Thyroid gland (tissue), 4 donors: ENCODE results near the gene CFAP20DC. TPM values are rescaled to one million over a fixed set of nuclear protein-coding genes. Genes with fewer than 3 reads are reported as not detected.
"Not testable (repeated sequence)": the region's sequence is repeated elsewhere in the genome, so short reads cannot be mapped to it uniquely, and the experiment has no call there.

Source experiments
- DNase-seq, 2 donors: peaks; one replicate each; pipeline ENCODE4 v3.0.0-alpha.2; 2019
- H3K27ac ChIP-seq, 3 donors: fragments of 200-600 bp; sonication (generic); 1 replicate in 2 of 3; 2 replicates in 1 of 3; pipeline ENCODE4 v1.5.1; 2016 to 2019; ENCODE audit warnings: mild to moderate bottlenecking in 1 of 3, moderate library complexity in 1 of 3
- H3K27me3 ChIP-seq: fragments of 200-600 bp; sonication (generic); one replicate; pipeline ENCODE4 v1.5.1; 2019
- H3K36me3 ChIP-seq, 2 donors: fragments of 200-600 bp; sonication (generic); one replicate each; pipeline ENCODE4 v1.5.1; 2016 to 2019
- H3K4me1 ChIP-seq, 2 donors: fragments of 200-600 bp; sonication (generic); one replicate each; pipeline ENCODE4 v1.5.1; 2017 to 2019
- H3K4me3 ChIP-seq, 3 donors: fragments of 200-600 bp; sonication (generic); replicated peaks in 1 of 3; 1 replicate in 2 of 3; 2 replicates in 1 of 3; pipeline ENCODE4 v1.5.1; 2016; ENCODE audit warnings: mild to moderate bottlenecking in 1 of 3
- H3K9me3 ChIP-seq: fragments of 200-600 bp; sonication (generic); one replicate; pipeline ENCODE4 v1.5.1; 2017
- CTCF ChIP-seq, 6 experiments: fragments of 200-600 bp in 3 of 6; fragments of 450-650 bp in 3 of 6; sonication (generic) in 3 of 6; IDR thresholded peaks; one replicate each; pipeline ENCODE4 v1.5.1; 2016 to 2019; ENCODE audit warnings: antibody characterized with exemption in 6 of 6, mild to moderate bottlenecking in 2 of 6, inconsistent platforms in 1 of 6, moderate library complexity in 1 of 6
- POLR2A ChIP-seq, 2 donors: fragments of 450-650 bp; IDR thresholded peaks; one replicate each; pipeline ENCODE4 v1.6.1; 2017; ENCODE audit warnings: antibody characterized with exemption in 2 of 2, mild to moderate bottlenecking in 2 of 2, moderate library complexity in 1 of 2
- WGBS, 2 donors: methylation state at CpG; one replicate each; pipeline ENCODE4 v1.1.5; 2017; 5-methylcytosine and 5-hydroxymethylcytosine counted together
- intact Hi-C: fragments of 100-400 bp; cut with DNase I; formaldehyde crosslinking; loops from one replicate; pipeline ENCODE4 v1.15.1; 2023
- total RNA-seq, 4 donors: library from RNA; depleted of rRNA; stranded (reverse); fragments of >200 nt; gene quantifications; one replicate each; pipeline ENCODE4 v1.2.3, GENCODE V29; 2016

CFAP20DC gene
- total RNA-seq, 4 donors from 2014 or later = 0.20 to 0.92 (median 0.60) TPM

- WGBS, 2 donors = 92 to 94% methylated on average over 3 of the region's 3 CpGs
- no peak for TF ChIP-seq POLR2A (IDR thresholded peaks at IDR 0.05)
- TF ChIP-seq CTCF (IDR thresholded peaks at IDR 0.05) = no peak
- H3K27me3 ChIP-seq = no peaks in the 10 kb centered on the region
- no peaks in the 10 kb centered on the region for H3K9me3 ChIP-seq
- H3K27ac ChIP-seq = no peak overlapping the region
- no peak overlapping the region for H3K4me3 ChIP-seq
- intact Hi-C loops = no loop called here
- DNase-seq = no peak
- no peaks in the 10 kb centered on the region for H3K4me1 ChIP-seq
- H3K36me3 ChIP-seq = no peaks in the 10 kb centered on the region
Measured at GRCh38 chr3:58988041-58988440, 61.8 kb downstream of the CFAP20DC start.

- DNase-seq = no peak
- H3K9me3 ChIP-seq = no peaks in the 10 kb centered on the region
- H3K36me3 ChIP-seq = no peaks in the 10 kb centered on the region
- no peak overlapping the region for H3K27ac ChIP-seq
- H3K4me3 ChIP-seq = no peak overlapping the region
- TF ChIP-seq POLR2A (IDR thresholded peaks at IDR 0.05) (no peak), CTCF (IDR thresholded peaks at IDR 0.05) (no peak)
- H3K27me3 ChIP-seq = no peaks in the 10 kb centered on the region
- H3K4me1 ChIP-seq = no peaks in the 10 kb centered on the region
- intact Hi-C loops = no loop called here
- WGBS, 2 donors = 86 to 91% methylated on average over 4 of the region's 4 CpGs
Measured at GRCh38 chr3:58986654-58987053, 63.2 kb downstream of the CFAP20DC start.

- intact Hi-C loops = no loop called here
- WGBS, 2 donors = 86 to 94% methylated on average over 4 of the region's 4 CpGs
- no peak for DNase-seq
- TF ChIP-seq CTCF (IDR thresholded peaks at IDR 0.05) (no peak), POLR2A (IDR thresholded peaks at IDR 0.05) (no peak)
- Histone ChIP-seq H3K4me1 (no peaks in the 10 kb centered on the region), H3K9me3 (no peaks in the 10 kb centered on the region), H3K27me3 (no peaks in the 10 kb centered on the region), H3K27ac (no peak overlapping the region), H3K36me3 (no peaks in the 10 kb centered on the region), H3K4me3 (no peak overlapping the region)
Measured at GRCh38 chr3:58979840-58980239, 70.0 kb downstream of the CFAP20DC start.

GRCh38 chr3:58973796-58974195, 76.0 kb downstream of the CFAP20DC start:
- H3K4me1 ChIP-seq = no peaks in the 10 kb centered on the region
- no peaks in the 10 kb centered on the region for H3K27me3 ChIP-seq
- H3K36me3 ChIP-seq = no peaks in the 10 kb centered on the region
- intact Hi-C loops = no loop called here
- WGBS, 2 donors = 97% methylated on average over 3 of the region's 3 CpGs
- no peak for DNase-seq
- TF ChIP-seq CTCF (IDR thresholded peaks at IDR 0.05) (no peak), POLR2A (IDR thresholded peaks at IDR 0.05) (no peak)
- no peak overlapping the region for H3K4me3 ChIP-seq
- H3K9me3 ChIP-seq = no peaks in the 10 kb centered on the region
- H3K27ac ChIP-seq = no peak overlapping the region

- not testable (repeated sequence) for H3K36me3 ChIP-seq
- WGBS, 2 donors = 97 to 100% methylated on average over 1 of the region's 1 CpG
Measured at GRCh38 chr3:58967866-58968265, 82.0 kb downstream of the CFAP20DC start.

GRCh38 chr3:58965865-58966264, 84.0 kb downstream of the CFAP20DC start:
- intact Hi-C loops = no loop called here
- Histone ChIP-seq H3K4me3 (no peak overlapping the region), H3K4me1 (no peaks in the 10 kb centered on the region), H3K27ac (no peak overlapping the region), H3K9me3 (no peaks in the 10 kb centered on the region), H3K36me3 (no peaks in the 10 kb centered on the region), H3K27me3 (no peaks in the 10 kb centered on the region)
- TF ChIP-seq POLR2A (IDR thresholded peaks at IDR 0.05) (no peak), CTCF (IDR thresholded peaks at IDR 0.05) (no peak)
- 61 to 68% methylated on average over 2 of the region's 2 CpGs for WGBS, 2 donors
- no peak for DNase-seq

More at GRCh38 chr3:58967866-58968265, 82.0 kb downstream of the CFAP20DC start:
- intact Hi-C loops, DNase-seq, H3K27me3 ChIP-seq, H3K4me1 ChIP-seq, H3K9me3 ChIP-seq, H3K27ac ChIP-seq, H3K4me3 ChIP-seq: not testable (repeated sequence)
